GM23248 (cell line): ENCODE results near the gene RPL6.

Experiments
- EZH2 ChIP-seq: fragments of 200-600 bp; sonication (generic); IDR thresholded peaks from 2 replicates; pipeline ENCODE4 v1.6.1; 2018; ENCODE audit warnings: antibody characterized with exemption, mild to moderate bottlenecking; ENCODE audit not compliant: insufficient read depth, poor library complexity, severe bottlenecking
- EZH2phosphoT487 ChIP-seq: fragments of 200-600 bp; sonication (generic); IDR thresholded peaks from 2 replicates; pipeline ENCODE4 v1.6.1; 2018; ENCODE audit warnings: antibody characterized with exemption, moderate library complexity, mild to moderate bottlenecking, low read depth; ENCODE audit not compliant: insufficient read depth

DNA sequence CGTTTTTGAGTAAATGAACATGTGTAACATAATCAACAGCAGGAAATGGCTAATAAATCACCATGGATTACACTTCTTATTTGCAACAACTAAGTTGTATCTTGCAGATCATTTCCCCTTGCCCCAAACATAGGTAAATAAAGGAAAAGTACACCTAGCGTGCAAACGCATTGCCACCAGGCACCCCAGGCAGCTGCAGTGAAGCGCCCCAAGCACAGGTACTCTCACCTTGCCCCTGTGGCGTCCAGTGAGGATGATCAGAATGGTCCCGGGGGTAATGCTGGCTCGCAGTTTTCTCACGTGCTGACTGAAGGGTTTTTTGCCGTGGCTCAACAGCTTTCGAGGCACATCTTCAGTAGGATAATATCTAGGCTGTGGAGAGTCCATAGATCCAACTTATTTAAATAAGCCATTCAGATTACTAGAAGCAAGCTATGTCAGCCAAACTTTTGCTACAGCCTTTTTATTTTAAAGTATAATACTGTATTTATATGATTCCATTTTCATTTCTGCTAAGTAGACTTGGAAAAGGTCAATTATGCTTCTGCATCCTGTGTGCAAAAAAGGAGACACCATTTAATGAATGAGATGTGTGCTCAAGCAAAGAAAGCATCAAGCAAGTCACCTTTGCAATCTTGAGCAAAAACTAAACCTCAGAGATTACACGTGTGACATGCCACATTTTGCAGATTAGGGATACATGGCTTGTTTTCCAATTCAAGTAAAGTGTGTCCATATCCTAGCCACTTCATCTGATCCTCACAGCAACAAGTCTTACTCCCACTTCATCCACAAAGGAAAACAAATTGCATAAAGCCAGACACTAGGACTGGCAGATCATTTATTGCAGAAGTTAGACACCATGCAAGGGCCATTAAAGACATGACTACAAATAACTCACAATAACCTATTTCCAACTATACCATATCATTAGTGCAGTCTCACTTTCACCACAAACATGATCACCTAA is 2.6 kb downstream of the RPL6 start:
- TF ChIP-seq EZH2, result no peak
- TF ChIP-seq EZH2phosphoT487, result no peak
